AG09309 (cell line): Measurements from ENCODE around the gene KRT79.

Experiments
- DNase-seq: peaks from one replicate; pipeline ENCODE4 v3.0.0-alpha.2; 2010; ENCODE audit warnings: low read depth
- H3K4me3 ChIP-seq: 2 replicates; pipeline ENCODE4 v1.5.1; 2011; ENCODE audit warnings: mild to moderate bottlenecking, low read depth, low read length, moderate library complexity; ENCODE audit not compliant: control insufficient read depth
- TF ChIP-seq, protein P1 (sequence below): IDR thresholded peaks from 2 replicates; pipeline ENCODE4 v1.5.1; 2011; ENCODE audit warnings: mild to moderate bottlenecking, low read depth, low read length, inconsistent platforms; ENCODE audit not compliant: insufficient read depth, control insufficient read depth; ENCODE audit errors: missing control alignments

KRT79 gene

DNA sequence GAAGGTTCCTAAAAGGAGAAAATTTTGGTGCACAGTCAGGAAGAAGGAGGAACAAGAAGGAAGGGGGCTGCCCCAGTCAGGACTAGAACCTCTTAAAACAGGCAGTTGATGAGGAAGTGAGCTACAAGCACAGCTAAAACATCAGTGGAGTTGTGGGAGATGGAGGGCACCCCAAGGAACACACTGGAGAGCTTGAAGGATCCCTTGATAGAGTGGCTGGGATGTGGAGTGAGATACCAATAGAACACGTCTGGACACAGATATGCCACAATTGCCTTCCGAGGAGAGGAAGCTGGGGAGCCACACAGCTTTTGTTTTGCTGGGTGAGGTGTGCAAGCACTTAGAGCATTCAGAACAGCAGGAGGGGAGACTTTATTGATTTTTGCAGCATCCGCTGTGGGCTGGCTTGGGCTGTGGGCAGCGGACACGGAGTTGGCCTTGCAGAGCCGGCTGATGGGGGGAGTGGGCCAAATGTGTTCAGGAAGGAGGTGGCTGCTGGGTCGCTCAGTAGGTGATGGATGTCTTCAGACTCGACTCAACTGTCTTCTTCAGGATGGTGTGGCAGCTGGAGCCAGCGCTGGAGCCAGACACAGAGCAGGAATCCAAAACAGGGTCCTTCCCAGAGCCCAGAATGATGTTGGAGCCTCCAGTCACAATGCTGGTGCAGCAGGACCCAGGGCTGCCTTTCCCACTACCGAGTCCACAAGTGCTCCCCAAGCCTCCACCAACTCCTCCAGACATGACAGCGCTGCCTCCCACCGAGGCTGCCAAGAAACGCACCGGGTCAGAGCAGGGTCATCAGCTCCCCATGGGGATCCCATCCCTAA lies 4.7 kb upstream of the KRT79 start:
- TF ChIP-seq, protein P1, sequence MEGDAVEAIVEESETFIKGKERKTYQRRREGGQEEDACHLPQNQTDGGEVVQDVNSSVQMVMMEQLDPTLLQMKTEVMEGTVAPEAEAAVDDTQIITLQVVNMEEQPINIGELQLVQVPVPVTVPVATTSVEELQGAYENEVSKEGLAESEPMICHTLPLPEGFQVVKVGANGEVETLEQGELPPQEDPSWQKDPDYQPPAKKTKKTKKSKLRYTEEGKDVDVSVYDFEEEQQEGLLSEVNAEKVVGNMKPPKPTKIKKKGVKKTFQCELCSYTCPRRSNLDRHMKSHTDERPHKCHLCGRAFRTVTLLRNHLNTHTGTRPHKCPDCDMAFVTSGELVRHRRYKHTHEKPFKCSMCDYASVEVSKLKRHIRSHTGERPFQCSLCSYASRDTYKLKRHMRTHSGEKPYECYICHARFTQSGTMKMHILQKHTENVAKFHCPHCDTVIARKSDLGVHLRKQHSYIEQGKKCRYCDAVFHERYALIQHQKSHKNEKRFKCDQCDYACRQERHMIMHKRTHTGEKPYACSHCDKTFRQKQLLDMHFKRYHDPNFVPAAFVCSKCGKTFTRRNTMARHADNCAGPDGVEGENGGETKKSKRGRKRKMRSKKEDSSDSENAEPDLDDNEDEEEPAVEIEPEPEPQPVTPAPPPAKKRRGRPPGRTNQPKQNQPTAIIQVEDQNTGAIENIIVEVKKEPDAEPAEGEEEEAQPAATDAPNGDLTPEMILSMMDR: no peak
- no peak overlapping the region for H3K4me3 ChIP-seq
- DNase-seq: no peak

DNA sequence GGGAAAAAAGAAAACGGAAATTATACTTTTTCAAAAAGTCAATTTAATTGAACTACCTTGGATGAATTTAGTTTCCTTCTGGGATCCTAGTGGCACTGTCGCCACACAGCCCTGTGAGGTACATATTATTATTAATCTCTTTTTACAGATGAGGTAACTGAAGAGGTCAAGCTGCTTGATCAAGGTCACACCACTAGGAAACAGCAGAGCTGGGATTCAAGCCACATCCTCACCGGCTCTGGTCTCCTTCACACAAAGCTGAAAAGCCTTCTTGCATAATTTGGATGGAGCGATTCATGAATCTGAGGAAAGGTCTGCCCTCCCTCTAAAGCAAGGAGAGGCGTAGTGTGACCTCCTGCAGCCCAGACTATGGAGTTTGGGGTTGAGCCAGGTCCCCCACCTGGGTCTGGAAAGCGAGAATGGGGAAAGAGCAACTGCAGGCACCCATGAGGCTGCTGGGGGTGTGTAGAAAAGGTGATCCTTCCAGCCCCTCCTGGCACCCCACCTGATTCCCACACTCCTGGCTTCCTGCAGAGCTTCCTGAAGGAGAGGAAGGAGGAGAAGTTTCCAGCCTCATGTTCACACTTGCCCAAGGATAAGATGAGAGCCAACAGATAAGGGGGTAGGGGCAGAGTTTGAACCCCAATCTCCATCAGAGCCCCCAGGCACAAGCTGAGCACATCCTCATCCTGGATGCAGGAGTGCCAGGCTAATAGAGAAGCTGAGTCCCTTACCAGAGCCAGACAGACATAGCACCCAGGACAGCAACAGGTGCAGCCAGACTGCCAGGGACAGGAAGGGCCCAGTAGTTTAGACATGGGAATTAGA lies 3.9 kb upstream of the KRT79 start:
- TF ChIP-seq, protein P1: no peak
- no peak overlapping the region for H3K4me3 ChIP-seq
- no peak for DNase-seq

DNA sequence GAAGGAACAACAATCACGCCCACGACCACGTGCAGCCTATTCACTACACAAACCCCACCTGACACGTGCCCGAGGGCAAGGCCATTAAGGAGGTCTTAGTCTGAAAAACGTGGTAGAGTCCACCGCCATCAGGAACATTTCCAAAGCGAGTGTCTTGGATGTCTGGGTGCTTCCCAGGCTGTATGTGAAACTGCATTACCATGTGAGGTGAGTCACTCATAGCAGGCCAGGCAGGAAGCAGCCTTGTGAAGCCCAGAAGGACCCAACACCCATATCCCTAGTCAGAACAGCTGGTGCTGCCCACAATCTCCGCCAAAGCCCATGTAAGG lies 3.3 kb upstream of the KRT79 start:
- TF ChIP-seq, protein P1: no peak
- peak; percentile 46 for DNase-seq
- no peak overlapping the region for H3K4me3 ChIP-seq

DNA sequence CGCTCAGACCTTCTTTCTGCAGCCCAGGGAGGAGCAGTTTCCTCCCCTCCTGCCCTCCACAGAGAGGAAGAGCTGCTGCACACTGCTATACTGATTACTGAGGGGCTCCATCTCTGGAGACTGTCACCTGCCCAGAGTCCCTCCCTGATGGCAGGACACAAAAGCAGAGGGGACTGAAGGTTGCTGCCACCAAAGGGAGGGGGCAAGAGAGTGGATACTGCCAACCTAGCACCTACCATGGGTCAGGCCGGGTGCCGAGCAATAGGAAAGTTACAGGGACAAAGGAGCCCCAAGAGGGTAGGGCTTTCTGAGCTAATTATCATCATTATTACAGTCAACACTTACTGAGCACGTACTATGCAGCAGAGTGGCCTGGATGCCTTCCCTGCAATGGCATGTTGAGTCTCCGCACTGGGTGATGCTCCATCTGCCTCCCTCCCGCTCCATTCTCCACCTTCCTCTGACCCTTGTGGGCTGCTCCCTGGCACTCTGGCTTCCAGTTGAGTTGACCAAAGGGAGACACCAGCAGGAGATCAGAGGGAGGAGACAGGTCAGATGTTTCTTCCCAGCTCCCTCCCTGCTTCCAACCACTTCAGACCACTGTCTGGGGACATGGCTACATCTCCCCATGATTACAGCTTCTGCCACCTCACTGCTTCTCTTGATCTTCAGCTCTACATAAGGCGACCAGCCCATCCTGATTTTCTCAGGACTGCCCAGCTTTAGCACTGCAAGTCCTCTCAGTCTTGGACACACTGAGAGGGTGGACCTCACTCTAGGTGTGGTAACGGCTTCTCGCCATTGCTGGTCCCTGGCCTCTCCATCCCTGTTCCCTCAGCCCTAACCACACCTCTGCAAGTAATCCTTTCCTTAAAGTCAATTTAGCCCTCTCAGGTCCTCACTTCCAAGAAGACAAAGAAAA lies 2.6 kb upstream of the KRT79 start:
- TF ChIP-seq, protein P1: no peak
- DNase-seq: no peak

DNA sequence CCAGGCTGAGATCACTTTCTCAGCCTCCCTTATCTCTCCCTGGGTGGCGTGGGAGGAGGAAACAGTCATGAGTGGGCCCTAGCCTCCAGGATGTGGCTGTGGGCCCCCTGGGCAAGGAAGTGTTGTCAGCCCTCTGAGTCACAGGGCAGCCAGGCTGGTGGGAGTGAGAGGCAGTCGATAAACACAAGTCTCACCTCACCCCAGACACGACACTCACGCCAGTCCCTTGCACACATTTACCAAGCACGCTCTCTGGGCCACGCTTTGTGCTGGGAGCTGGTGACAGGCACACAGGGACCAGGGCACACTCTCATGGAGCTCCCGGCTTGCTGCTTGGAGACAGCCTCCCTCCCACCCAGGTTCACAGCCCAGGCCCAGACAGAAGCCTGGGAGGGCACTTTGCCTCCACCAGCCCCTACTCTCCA lies 1.9 kb upstream of the KRT79 start:
- DNase-seq: no peak
- TF ChIP-seq, protein P1: no peak

More for the DNA sequence above, 2.6 kb upstream of the KRT79 start:
- H3K4me3 ChIP-seq: no peak overlapping the region

More for the DNA sequence above, 1.9 kb upstream of the KRT79 start:
- no peak overlapping the region for H3K4me3 ChIP-seq
